Transverse colon (tissue), 3 donors: Measurements from ENCODE around the gene RRBP1.

Experiments used
- CTCF ChIP-seq, 5 experiments: fragments of 200-600 bp in 3 of 5; fragments of 450-650 bp in 2 of 5; sonication (generic) in 3 of 5; IDR thresholded peaks; 1 replicate in 2 of 5; 2 replicates in 3 of 5; pipeline ENCODE4 v1.5.1; 2016 to 2017; ENCODE audit warnings: antibody characterized with exemption in 5 of 5, inconsistent platforms in 3 of 5, mild to moderate bottlenecking in 2 of 5, moderate library complexity in 1 of 5
- POLR2A ChIP-seq: fragments of 450-650 bp; IDR thresholded peaks from one replicate; pipeline ENCODE4 v1.6.1; 2016; ENCODE audit warnings: antibody characterized with exemption, mild to moderate bottlenecking, moderate library complexity

DNA sequence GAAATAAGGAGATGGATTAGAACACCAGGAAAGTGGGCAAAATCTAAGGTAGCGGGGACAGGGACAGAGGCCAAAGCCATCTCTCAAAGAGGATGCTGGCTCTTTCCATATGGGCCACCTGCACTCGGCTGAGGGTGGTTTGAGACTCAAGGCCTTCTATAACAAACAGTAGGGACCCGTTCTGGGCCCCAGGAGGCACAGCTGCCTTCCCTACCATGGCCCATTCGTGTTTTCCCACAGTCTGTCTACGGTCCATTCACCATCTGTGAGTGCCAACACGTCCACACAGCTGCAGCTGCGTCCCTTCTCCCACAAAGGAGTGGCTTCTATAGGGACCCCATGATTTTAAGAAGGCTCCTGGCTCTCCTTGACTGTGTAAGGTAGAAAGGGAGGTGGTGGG lies 18.6 kb upstream of the RRBP1 start:
- TF ChIP-seq POLR2A (no peak), CTCF (IDR thresholded peaks at IDR 0.05) (no peak)
